GM06990 (cell line): Measurements from ENCODE around the gene PCBP3.
"Not testable (repeated sequence)": the region's sequence is repeated elsewhere in the genome, so short reads cannot be mapped to it uniquely, and the experiment has no call there.

ENCODE experiments used
- DNase-seq: peaks from one replicate; pipeline ENCODE4 v3.0.0-alpha.2; 2011; ENCODE audit not compliant: insufficient read length; ENCODE audit errors: extremely low read depth
- H3K27me3 ChIP-seq: replicated peaks from 2 replicates; pipeline ENCODE4 v1.6.0; 2011; ENCODE audit warnings: low read length; ENCODE audit not compliant: control insufficient read depth, insufficient read depth
- H3K36me3 ChIP-seq: 2 replicates; pipeline ENCODE4 v1.5.1; 2011; ENCODE audit warnings: low read length; ENCODE audit not compliant: control insufficient read depth, insufficient read depth
- H3K4me3 ChIP-seq: replicated peaks from 2 replicates; pipeline ENCODE4 v1.5.1; 2011; ENCODE audit warnings: low read depth, mild to moderate bottlenecking, control low read depth, low read length
- TF ChIP-seq, protein P1 (sequence below): IDR thresholded peaks from 2 replicates; pipeline ENCODE4 v1.5.1; 2011; ENCODE audit warnings: low read length, control low read depth, mild to moderate bottlenecking, inconsistent platforms; ENCODE audit not compliant: insufficient read depth, poor library complexity, severe bottlenecking

The PCBP3 gene

DNA sequence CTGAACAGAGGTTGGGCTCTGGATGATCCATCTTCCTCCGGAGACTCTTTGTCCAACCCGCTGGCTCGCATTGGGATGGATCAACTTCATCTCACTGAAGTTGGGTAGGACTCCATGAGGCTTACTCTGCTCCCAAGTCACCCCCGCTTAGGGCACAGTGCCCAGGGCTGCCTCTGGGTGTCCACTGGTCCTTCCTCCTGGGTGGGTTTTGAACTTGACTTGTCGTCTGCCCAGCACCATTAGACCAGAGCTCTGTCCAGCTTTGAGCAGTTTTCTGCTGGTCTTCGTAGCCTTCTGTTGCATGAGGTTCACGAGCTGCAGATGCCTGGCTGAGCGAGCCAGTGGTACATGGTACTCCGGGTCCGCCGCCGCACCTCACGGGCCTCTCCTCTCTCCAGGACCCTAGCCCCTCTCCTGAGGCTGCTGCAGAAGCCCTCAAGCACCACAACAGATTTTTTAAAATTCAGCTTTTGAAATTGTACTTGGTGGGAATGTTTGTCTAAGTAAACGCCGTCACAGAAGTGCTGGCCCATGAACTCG, 304.3 kb downstream of the PCBP3 start:
- Histone ChIP-seq H3K36me3 (no peaks in the 10 kb centered on the region), H3K27me3 (no peaks in the 10 kb centered on the region), H3K4me3 (no peak overlapping the region)
- TF ChIP-seq, protein P1, sequence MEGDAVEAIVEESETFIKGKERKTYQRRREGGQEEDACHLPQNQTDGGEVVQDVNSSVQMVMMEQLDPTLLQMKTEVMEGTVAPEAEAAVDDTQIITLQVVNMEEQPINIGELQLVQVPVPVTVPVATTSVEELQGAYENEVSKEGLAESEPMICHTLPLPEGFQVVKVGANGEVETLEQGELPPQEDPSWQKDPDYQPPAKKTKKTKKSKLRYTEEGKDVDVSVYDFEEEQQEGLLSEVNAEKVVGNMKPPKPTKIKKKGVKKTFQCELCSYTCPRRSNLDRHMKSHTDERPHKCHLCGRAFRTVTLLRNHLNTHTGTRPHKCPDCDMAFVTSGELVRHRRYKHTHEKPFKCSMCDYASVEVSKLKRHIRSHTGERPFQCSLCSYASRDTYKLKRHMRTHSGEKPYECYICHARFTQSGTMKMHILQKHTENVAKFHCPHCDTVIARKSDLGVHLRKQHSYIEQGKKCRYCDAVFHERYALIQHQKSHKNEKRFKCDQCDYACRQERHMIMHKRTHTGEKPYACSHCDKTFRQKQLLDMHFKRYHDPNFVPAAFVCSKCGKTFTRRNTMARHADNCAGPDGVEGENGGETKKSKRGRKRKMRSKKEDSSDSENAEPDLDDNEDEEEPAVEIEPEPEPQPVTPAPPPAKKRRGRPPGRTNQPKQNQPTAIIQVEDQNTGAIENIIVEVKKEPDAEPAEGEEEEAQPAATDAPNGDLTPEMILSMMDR, result no peak
- no peak for DNase-seq

DNA sequence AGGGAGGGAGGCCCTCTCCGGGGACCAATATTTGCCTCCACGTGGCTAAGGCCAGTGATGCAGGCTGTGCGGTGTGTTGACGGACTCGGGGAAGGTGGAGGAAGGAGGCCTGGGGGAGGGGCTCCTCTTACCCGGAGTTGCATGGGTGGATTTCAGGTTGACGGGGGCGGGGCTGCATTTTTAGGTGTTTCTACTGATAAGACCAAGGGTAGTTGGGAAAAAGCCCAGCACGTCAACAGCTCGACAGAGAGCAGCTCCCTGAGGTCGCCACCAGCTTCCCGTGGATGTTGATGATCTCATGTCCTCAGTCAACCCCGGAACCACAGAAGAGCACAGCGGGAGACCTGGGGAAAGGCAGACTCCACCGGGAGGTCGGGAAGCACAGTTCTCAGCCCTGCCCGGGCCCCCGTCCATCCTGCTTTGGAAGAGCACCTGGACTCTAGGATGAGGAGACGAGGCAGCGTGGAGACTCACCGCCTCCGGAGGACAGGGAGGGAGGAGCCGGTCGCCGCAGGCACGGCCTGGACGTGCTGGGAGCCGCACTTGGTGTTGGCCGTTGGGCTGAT, 305.1 kb downstream of the PCBP3 start:
- H3K36me3 ChIP-seq, result no peaks in the 10 kb centered on the region
- H3K4me3 ChIP-seq, result no peak overlapping the region
- H3K27me3 ChIP-seq, result no peaks in the 10 kb centered on the region
- TF ChIP-seq, protein P1, result no peak
- no peak for DNase-seq

DNA sequence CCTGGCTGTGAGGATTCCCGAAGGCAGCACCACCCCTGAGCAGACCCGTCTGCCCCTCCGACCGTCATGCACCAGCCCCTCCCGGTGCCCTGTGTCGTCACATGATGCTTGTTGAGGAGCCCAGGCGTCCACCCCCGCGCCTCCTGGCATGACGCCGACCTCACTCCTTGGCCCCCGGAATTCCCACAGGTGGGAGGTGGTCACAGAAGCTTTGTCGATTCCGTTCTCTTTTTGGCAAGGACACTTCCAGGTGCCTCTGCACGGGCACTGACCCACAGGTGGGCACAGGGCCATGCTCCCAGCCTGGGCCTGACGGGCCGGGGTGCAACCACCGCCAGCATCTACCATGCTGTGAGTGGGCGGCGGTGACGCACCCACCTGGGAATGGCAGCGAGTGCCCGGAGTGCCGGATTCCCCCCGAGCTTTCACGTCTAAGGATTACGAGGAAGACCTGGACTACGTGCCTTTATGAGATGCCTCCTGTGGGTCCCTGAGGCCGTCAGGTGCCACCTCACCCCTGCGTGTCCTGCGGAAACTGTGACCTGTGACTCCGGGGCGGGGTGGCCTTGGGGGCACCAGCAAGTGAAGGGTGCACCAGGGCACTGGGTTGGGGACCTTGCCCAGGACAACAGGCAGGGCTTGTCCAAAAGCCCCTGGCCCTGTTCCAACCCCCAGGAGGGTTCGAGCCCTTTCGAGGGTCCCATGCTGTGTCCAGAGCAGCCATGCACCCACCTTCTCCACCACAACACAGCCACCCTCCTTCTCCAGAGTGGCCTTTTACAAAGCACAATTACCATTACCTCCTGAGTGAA, 306.6 kb downstream of the PCBP3 start:
- TF ChIP-seq, protein P1, result no peak
- Histone ChIP-seq H3K27me3 (no peaks in the 10 kb centered on the region), H3K36me3 (no peaks in the 10 kb centered on the region), H3K4me3 (no peak overlapping the region)
- no peak for DNase-seq

DNA sequence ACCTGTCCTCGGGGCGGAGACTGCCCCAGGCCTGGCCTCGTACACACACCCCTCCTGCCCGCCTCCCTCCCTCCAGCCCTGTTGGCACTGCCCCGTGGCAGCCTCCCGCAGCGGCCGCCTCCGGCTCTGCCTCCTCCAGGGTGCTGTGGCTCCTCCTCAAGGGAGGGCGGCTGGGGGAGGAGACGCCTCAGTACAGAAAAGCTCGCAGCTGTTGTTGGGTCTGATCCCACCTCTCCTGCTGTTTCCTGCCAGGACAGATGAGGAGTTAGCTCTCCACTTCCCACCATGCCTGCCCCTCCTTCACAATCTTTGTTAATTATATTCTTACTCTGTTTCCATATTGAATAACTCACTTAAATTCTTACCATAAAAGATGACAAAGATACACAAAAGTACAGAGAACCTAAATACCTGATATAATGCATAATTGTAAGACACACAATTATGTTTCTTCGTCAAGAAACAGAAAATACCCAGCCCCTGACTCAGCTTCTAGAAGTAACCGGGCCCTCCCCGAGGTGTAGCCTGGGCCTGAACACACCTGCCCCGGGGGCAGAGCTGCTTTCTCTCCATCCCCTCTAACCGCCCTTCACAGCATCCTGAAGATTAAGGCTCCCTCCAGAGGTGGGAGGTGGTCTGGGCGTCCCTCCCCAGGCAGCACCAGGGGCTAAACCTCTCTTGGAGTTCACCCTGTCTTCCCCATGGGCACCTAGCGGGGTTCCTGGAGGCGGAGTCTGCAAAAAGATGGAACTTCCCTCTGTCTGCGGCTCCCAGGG, 307.4 kb downstream of the PCBP3 start:
- H3K4me3 ChIP-seq, result no peak overlapping the region
- no peaks in the 10 kb centered on the region for H3K27me3 ChIP-seq
- no peaks in the 10 kb centered on the region for H3K36me3 ChIP-seq
- DNase-seq, result no peak
- TF ChIP-seq, protein P1, result no peak

DNA sequence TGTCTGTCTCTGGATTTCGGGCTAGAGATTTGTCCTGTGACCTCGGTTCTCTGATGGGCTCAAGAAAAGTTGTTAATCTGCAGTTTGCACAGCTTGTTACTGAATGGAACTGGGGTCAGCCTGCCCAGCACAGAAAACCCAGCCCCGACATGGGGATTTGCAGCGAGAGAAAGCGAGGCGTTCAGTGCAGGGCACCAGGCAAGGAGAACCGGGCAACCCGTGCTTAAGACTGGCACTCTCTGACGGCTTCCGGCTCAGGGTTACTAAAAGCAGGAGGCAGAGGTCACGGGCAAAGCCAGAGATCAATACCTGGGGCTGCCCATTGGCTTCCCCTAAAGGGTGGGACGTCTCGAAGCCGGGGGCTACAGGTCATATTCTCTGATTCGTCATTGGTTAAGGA, 308.2 kb downstream of the PCBP3 start:
- Histone ChIP-seq H3K4me3 (no peak overlapping the region), H3K36me3 (no peaks in the 10 kb centered on the region), H3K27me3 (no peaks in the 10 kb centered on the region)
- DNase-seq, result no peak
- TF ChIP-seq, protein P1, result no peak

DNA sequence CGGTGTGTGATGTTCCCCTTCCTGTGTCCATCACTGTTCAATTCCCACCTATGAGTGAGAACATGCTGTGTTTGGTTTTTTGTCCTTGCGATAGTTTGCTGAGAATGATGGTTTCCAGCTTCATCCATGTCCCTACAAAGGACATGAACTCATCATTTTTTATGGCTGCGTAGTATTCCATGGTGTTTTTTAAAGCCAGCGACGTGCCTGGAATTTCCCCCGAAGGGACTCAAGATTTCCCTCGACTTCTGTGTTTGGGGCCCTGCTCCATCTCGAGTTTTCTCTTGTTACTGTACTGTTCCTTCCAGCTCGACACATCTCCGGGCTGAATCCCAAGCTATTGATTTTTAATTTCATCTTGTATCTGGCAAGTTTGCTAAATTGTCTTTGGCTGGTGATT, 309.0 kb downstream of the PCBP3 start:
- H3K4me3 ChIP-seq, DNase-seq, H3K36me3 ChIP-seq, H3K27me3 ChIP-seq: not testable (repeated sequence)
